HepG2 (cell line): ENCODE measurements around the gene SESN1. TPM values are rescaled to one million over a fixed set of nuclear protein-coding genes. Genes with fewer than 3 reads are reported as not detected.

Source experiments
- AFF4 ChIP-seq: sonication (generic); formaldehyde crosslinking; IDR thresholded peaks from 2 replicates; pipeline ENCODE4 v1.4.0; 2020; ENCODE audit warnings: missing genetic modification reagents
- ARID3A ChIP-seq: IDR thresholded peaks from 2 replicates; pipeline ENCODE4 v1.6.1; 2012; ENCODE audit warnings: low read depth, low read length, improper control_type of control experiment
- ESRRA ChIP-seq: sonication (generic); formaldehyde crosslinking; IDR thresholded peaks from 2 replicates; pipeline ENCODE4 v1.5.1; 2020; ENCODE audit warnings: mild to moderate bottlenecking, low read depth, missing genetic modification reagents
- GMEB1 ChIP-seq: sonication (generic); formaldehyde crosslinking; IDR thresholded peaks from 2 replicates; pipeline ENCODE4 v1.5.1; 2020; ENCODE audit warnings: missing genetic modification reagents, mild to moderate bottlenecking, borderline replicate concordance
- HNF1B ChIP-seq: sonication (generic); formaldehyde crosslinking; IDR thresholded peaks from 2 replicates; pipeline ENCODE4 v1.5.1; 2020; ENCODE audit warnings: mild to moderate bottlenecking, moderate library complexity, missing genetic modification reagents
- NCOA5 ChIP-seq: sonication (generic); formaldehyde crosslinking; IDR thresholded peaks from 2 replicates; pipeline ENCODE4 v1.4.0; 2020; ENCODE audit warnings: missing genetic modification reagents
- PATZ1 ChIP-seq: sonication (generic); formaldehyde crosslinking; IDR thresholded peaks from 2 replicates; pipeline ENCODE4 v1.4.0; 2020; ENCODE audit warnings: missing genetic modification reagents
- RORA ChIP-seq: sonication (generic); formaldehyde crosslinking; IDR thresholded peaks from 2 replicates; pipeline ENCODE4 v1.5.0; 2020; ENCODE audit warnings: mild to moderate bottlenecking, missing genetic modification reagents, moderate library complexity
- TBX2 ChIP-seq: sonication (generic); formaldehyde crosslinking; IDR thresholded peaks from 2 replicates; pipeline ENCODE4 v1.5.0; 2020; ENCODE audit warnings: missing genetic modification reagents, mild to moderate bottlenecking, borderline replicate concordance
- USF2 ChIP-seq, 2 experiments: sonication (generic) in 1 of 2; formaldehyde crosslinking in 1 of 2; IDR thresholded peaks; 2 replicates each; pipeline versions ENCODE4 v1.5.1 to v1.6.1; 2011 to 2020; ENCODE audit warnings: borderline replicate concordance in 1 of 2, low read depth in 1 of 2, low read length in 1 of 2, mild to moderate bottlenecking in 1 of 2, missing genetic modification reagents in 1 of 2, moderate library complexity in 1 of 2
- ZNF317 ChIP-seq: sonication (generic); formaldehyde crosslinking; IDR thresholded peaks from 2 replicates; pipeline ENCODE4 v1.5.0; 2020; ENCODE audit warnings: mild to moderate bottlenecking, missing genetic modification reagents
- ZNF546 ChIP-seq: sonication (generic); formaldehyde crosslinking; conservative IDR thresholded peaks from 2 replicates; pipeline ENCODE4 v1.8.1; 2023; ENCODE audit warnings: mild to moderate bottlenecking, missing genetic modification reagents
- ZNF556 ChIP-seq: sonication (generic); formaldehyde crosslinking; IDR thresholded peaks from 2 replicates; pipeline ENCODE4 v1.4.0; 2020; ENCODE audit warnings: mild to moderate bottlenecking, missing genetic modification reagents, borderline replicate concordance
- polyA plus RNA-seq, 8 experiments: library from polyadenylated mRNA; depleted of rRNA in 3 of 8; stranded (reverse) in 7 of 8; unstranded in 1 of 8; fragments of >200 nt; fragmentation: Illumina TruSeq in 4 of 8; extraction: Trizol in 4 of 8; gene quantifications; 2 replicates each; pipeline versions ENCODE4 v1.2.1 to v1.2.3, GENCODE V29; 2011 to 2016; ENCODE audit warnings: low read depth in 4 of 8, missing spikeins in 1 of 8, mixed read lengths in 1 of 8; ENCODE audit not compliant: insufficient read depth in 1 of 8
- total RNA-seq, 5 experiments: library from RNA; depleted of rRNA; stranded (reverse); fragments of >200 nt; fragmentation: Illumina TruSeq; extraction: Trizol; gene quantifications; 2 replicates each; pipeline ENCODE4 v1.2.3, GENCODE V29; 2016; ENCODE audit warnings: low read depth in 1 of 5

The SESN1 gene
- total and polyA plus RNA-seq, 2 of the 13 experiments (the other 11 are each of a cell fraction or from before 2014, with no cell fraction given), result 24.9 to 44.7 TPM

GRCh38 chr6:109094416-109095035 is at the start of gene SESN1 (continued):
- TF ChIP-seq RORA, result no peak
- TF ChIP-seq PATZ1, result peak; percentile 43; the same call in 1 of the 2 replicates
- TF ChIP-seq ZNF546, result peak; percentile 73; the same call in 1 of the 2 replicates
- no peak for TF ChIP-seq ESRRA
- no peak for TF ChIP-seq GMEB1 (CRISPR knock-in tag)
- TF ChIP-seq USF2 (IDR thresholded peaks at IDR 0.05; ENCODE audit: low read depth, low read length), result no peak
- no peak; the same call in 1 of the 2 replicates for TF ChIP-seq USF2 (CRISPR knock-in tag; IDR thresholded peaks at IDR 0.05; ENCODE audit: borderline replicate concordance)
- 0 out of 2 replicates have a peak, but pooled peaks have one; percentile 62 for TF ChIP-seq HNF1B (CRISPR knock-in tag)
- no peak for TF ChIP-seq ZNF556 (CRISPR knock-in tag)
- TF ChIP-seq ZNF317, result no peak
- TF ChIP-seq NCOA5, result no peak
- TF ChIP-seq TBX2 (CRISPR knock-in tag), result peak; percentile 82
- no peak for TF ChIP-seq AFF4 (CRISPR knock-in tag)
- TF ChIP-seq ARID3A, result no peak
